HG03039 (cell line): ENCODE measurements around the gene KDM4B.

ENCODE experiments used
- ATAC-seq: cut with Tn5 transposase; IDR thresholded peaks from one replicate; pipeline ENCODE4 v1.9.1; 2021; ENCODE audit warnings: mild to moderate bottlenecking, moderate library complexity; ENCODE audit not compliant: unreplicated experiment

The KDM4B gene

GRCh38 chr19:5132206-5132560, 163.3 kb downstream of the KDM4B start:
- no peak for ATAC-seq

- ATAC-seq, result no peak
Measured at GRCh38 chr19:5132698-5133651, 164.1 kb downstream of the KDM4B start.

GRCh38 chr19:5133986-5134595, 165.2 kb downstream of the KDM4B start:
- no peak for ATAC-seq

DNA sequence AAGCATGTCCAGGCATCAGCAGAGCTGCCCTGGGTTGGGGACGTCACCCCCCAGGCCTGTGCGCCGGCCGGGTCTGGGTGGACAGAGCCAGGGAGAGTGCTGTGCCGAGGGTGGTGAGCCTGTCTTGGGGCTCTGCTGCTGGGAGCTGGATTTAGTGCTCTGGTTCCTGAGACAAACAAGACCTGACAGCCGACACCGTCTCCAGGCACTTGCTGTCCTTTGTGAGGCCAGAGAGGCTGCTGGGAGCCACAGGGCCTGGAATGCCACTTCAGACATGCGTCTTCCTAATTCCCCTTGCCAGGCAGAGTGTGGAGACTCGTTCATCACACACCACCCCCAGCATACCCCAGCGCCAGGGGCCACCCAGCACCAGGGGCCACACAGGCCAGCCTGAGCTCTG, 165.8 kb downstream of the KDM4B start:
- ATAC-seq, result no peak

- no peak for ATAC-seq
Measured at GRCh38 chr19:5136073-5136855, 167.4 kb downstream of the KDM4B start.

DNA sequence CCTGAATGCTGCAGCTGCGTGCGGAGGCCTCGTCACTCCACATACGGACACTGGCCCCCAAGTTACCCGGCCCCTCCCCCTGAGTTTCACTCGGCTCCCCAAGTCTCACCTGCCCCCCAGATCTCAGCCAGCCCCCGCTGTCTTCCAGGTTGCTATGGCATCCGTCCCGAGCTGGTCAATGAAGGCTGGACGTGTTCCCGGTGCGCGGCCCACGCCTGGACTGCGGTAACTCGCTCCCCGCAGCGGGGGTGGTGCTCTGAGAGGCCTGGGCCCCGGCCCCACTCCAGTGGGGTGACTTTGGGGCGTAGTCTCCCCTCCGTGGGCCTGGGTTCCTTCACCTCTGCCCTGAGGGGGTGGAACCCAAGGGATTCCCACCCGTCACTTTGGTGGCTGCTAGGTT, 168.2 kb downstream of the KDM4B start:
- no peak for ATAC-seq

DNA sequence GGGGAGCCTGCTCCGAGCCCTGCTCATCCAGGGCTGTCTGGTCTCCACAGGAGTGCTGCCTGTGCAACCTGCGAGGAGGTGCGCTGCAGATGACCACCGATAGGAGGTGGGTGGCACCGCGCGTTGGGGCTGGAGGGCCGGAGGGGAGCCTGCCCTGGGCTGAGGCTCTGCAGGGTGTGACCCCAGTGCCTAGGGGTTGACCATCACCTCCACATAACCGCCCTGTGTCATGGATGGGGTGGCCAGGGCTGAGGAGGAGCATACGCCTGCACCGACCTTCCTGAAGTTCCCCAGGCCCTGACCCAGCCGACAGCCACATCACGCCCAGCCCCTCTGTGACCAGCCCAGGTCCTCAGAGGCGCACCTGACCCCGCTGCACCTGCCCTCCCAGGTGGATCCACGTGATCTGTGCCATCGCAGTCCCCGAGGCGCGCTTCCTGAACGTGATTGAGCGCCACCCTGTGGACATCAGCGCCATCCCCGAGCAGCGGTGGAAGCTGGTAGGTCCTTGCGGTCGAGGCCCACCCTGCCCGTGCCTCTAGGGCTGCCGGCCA, 168.7 kb downstream of the KDM4B start:
- no peak for ATAC-seq

- ATAC-seq, result no peak
Measured at GRCh38 chr19:5138606-5139582, 170.0 kb downstream of the KDM4B start.

- ATAC-seq, result no peak
Measured at GRCh38 chr19:5139583-5140325, 170.8 kb downstream of the KDM4B start.

- no peak for ATAC-seq
Measured at GRCh38 chr19:5141129-5141849, 172.4 kb downstream of the KDM4B start.

- no peak for ATAC-seq
Measured at GRCh38 chr19:5141850-5142724, 173.2 kb downstream of the KDM4B start.

DNA sequence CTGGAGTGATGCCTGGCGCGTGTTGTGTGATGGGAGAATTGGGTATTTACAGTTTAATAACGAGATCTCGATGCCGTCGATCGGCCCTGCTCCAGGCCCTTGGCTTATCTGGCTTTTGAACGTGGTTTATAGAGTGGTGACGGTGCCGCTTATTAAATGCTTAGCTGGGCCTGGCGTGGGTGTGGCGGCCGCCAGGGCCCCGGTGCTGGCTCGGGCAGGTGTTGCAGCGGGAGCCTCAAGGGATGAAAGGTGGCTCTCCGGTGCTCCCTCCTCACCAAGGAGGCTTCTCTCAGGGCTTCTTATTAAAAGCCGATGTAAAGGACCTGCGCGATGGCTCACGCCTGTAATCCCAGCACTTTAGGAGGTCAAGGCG, 173.8 kb downstream of the KDM4B start:
- ATAC-seq, result no peak

DNA sequence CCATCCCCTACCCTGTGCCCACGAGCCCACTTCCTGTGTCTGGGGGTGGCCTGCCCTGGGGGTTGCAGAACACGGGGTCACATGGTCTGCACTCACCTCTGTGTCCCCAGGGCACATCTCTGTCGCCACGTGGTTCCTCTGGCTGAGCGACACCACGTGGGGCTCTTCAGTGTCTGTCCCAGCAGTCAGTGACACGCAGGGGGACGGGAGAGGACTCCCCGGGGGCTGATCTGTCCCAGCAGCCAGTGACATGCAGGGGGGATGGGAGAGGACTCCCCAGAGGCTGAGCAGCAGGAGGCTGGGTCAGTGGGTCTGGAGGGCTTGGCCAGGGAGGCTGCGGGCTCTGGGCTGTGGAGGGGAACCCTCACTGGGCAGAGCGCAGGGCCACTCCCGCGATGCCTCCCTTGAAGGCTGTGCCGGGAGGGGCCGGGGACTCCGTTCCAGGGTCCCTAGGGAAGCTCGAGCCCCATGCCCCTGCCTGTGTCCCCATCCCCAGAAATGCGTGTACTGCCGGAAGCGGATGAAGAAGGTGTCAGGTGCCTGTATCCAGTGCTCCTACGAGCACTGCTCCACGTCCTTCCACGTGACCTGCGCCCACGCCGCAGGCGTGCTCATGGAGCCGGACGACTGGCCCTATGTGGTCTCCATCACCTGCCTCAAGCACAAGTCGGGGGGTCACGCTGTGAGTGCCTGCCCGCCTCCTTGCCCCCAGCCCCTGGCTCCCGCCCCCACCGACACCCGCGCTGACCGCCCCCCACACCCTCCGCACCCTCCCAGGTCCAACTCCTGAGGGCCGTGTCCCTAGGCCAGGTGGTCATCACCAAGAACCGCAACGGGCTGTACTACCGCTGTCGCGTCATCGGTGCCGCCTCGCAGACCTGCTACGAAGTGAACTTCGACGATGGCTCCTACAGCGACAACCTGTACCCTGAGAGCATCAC, 174.8 kb downstream of the KDM4B start:
- no peak for ATAC-seq

DNA sequence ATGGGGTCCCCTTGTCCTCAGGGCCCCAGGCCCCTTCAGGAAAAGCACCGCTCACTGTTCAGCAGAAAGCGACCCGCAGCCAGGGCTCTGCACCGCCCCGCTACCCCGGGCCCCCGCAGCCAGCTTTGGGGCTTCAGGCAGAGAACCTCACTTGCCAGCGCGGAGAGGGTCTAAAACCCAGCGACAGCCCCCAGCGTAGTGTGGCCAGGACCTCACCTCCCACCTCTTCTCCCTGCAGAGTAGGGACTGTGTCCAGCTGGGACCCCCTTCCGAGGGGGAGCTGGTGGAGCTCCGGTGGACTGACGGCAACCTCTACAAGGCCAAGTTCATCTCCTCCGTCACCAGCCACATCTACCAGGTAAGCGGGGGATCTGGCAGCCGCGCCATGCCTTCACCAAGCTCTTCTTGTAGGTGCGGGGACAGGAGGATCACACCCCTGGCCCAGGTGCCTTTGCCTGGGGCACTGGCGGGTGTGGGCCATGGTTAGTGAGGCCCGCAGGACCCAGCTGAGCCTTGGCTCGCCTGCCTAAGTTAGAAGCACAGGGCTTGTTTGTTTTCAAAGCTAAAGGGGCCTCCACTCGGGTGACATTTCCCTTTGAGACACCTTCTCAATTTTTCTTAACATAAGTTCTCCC, 175.7 kb downstream of the KDM4B start:
- ATAC-seq, result no peak

- no peak for ATAC-seq
Measured at GRCh38 chr19:5145521-5146511, 176.9 kb downstream of the KDM4B start.
